ENCODE results near the gene RIMS4. TPM values are rescaled to one million over a fixed set of nuclear protein-coding genes. Genes with fewer than 3 reads are reported as not detected.

RIMS4 gene
- total and polyA plus RNA-seq, 2 of the 8 experiments (the other 6 are each of a cell fraction or from before 2014, with no cell fraction given) = 13.3 to 44.2 TPM

DNA sequence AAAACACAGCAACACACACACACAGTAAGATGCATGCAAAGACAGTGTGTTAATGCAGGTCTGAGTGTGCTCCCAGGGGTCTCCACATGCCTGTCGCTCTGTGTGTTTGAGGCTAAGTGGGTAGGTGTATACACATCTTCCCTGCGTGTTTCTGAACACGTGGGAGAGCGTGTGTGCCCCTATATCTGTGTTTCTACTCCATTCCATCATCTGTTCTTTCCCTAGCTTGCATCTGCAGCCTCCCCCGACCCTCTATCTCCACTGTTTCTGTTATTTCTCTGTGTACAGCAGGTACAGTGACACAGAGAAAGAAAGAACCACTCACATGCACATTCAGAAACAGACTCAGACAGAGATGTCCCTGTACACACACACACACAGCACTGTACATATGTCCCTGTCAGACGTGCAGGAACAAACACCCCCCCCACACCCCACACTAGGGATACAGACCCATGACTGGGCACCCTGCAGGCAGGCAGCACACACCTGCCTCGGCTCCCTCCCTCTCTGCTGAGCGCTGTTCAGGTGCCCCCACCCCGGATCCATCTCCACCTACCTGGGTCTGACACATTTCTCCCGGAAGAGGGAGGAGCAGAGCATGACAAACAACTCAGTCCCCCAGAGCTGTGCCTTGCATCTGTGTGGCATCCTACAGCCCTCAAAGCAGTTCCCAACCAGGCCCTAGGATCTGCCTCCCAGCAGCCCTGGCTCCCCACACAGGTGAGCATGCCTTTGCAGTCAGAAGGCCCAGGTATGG is 37.1 kb downstream of the RIMS4 start:
- DNase-seq (ENCODE audit: low read depth in 1 of 2, low spot score in 2 of 2) (no peak), FAIRE-seq (no peak)
- Histone ChIP-seq H2BK15ac (ENCODE audit: low read length) (peak overlapping the region; percentile 46), H2AK5ac (ENCODE audit: low read depth, low read length) (no peak overlapping the region; the same call in 1 of the 2 replicates), H3K27ac (ENCODE audit: low read depth, low read length) (no peak overlapping the region), H3K18ac (ENCODE audit: extremely low read depth, low read length) (no peak overlapping the region), H2AFZ (ENCODE audit: low read length) (no peak overlapping the region), H2BK5ac (ENCODE audit: low read depth, low read length) (peak overlapping the region; percentile 83), H4K8ac (ENCODE audit: extremely low read depth, insufficient read depth, low read length) (no peak overlapping the region), H3K79me1 (ENCODE audit: low read depth, low read length) (no peaks in the 10 kb centered on the region; the same call in 1 of the 2 replicates), H4K91ac (replicated peaks; ENCODE audit: insufficient read length, low read length) (no peak overlapping the region), H4K20me1 (replicated peaks in 1 of 2; ENCODE audit: control insufficient read depth in 1 of 2, insufficient read depth in 2 of 2, low read length in 2 of 2) (peaks cover 16 to 22% of the 10 kb centered on the region in 2 experiments), H3K4ac (replicated peaks; ENCODE audit: insufficient read length, low read depth, low read length) (no peak overlapping the region), H3K36me3 (ENCODE audit: control insufficient read depth in 2 of 4, insufficient read depth in 4 of 4, low read length in 3 of 4) (no peaks in the 10 kb centered on the region; a peak in 1 of 8 replicates), H3K14ac (ENCODE audit: insufficient read length) (no peak overlapping the region), H3K23me2 (ENCODE audit: low read depth, low read length) (no peaks in the 10 kb centered on the region), H3K27me3 (replicated peaks in 1 of 4; ENCODE audit: control insufficient read depth in 3 of 4, extremely low read depth in 1 of 4, insufficient read depth in 3 of 4, low read length in 3 of 4) (no peaks in the 10 kb centered on the region), H3K9me3 (ENCODE audit: insufficient read depth in 2 of 2, low read depth in 1 of 2, low read length in 1 of 2) (no peaks in the 10 kb centered on the region), H3K4me3 (ENCODE audit: extremely low read depth in 1 of 4, insufficient read depth in 2 of 4, low read depth in 3 of 4, low read length in 4 of 4) (no peak overlapping the region), H2BK20ac (ENCODE audit: low read length) (no peak overlapping the region), H3K23ac (ENCODE audit: insufficient read length) (no peak overlapping the region), H3K9ac (replicated peaks in 1 of 4; ENCODE audit: extremely low read depth in 1 of 4, low read depth in 3 of 4, low read length in 3 of 4) (no peak overlapping the region; a peak in 1 of 7 replicates), H3K4me1 (replicated peaks in 1 of 4; ENCODE audit: control insufficient read depth in 3 of 4, insufficient read depth in 4 of 4, low read length in 3 of 4) (peaks cover 0 to 2% (median 0%) of the 10 kb centered on the region in 4 experiments; a peak in 1 of 7 replicates), H2BK12ac (ENCODE audit: low read depth, low read length) (no peak overlapping the region), H4K5ac (ENCODE audit: insufficient read length, low read depth, low read length) (no peak overlapping the region), H3K79me2 (ENCODE audit: control insufficient read depth in 1 of 2, insufficient read depth in 2 of 2, low read length in 2 of 2) (peaks cover 0 to 3% of the 10 kb centered on the region in 2 experiments; a peak in 1 of 4 replicates), H3K56ac (replicated peaks; ENCODE audit: insufficient read length, low read depth, low read length) (no peak overlapping the region), H3K4me2 (ENCODE audit: insufficient read depth in 1 of 2, low read depth in 2 of 2, low read length in 2 of 2) (no peak overlapping the region), H2BK120ac (replicated peaks; ENCODE audit: low read depth, low read length) (no peak overlapping the region)
- CTCF ChIA-PET (ENCODE audit: partially characterized antibody) = interaction anchor here (1.0 to 1.5 kb wide), 4 partner anchors 16 to 47 kb away, joined by 3 to 4 read pairs (median 4); no protein-coding TSS in a partner anchor
- WGBS, 2 experiments (ENCODE audit: extremely low coverage in 1 of 2, insufficient coverage in 1 of 2, insufficient read length in 1 of 2, insufficient replicate concordance in 2 of 2, low coverage in 1 of 2, low lambda C conversion rate in 2 of 2, missing lambda C conversion rate in 1 of 2) = 79% methylated on average over 10 of the region's 10 CpGs; no CpG with 5 or more reads in 1 of the 2 experiments
- POLR2A ChIA-PET (ENCODE audit: partially characterized antibody) = interaction anchor here (0.6 kb wide), 1 partner anchor 150 kb away, joined by 5 read pairs; no protein-coding TSS in a partner anchor
- TF ChIP-seq BACH1 (IDR thresholded peaks at IDR 0.05; ENCODE audit: low read length) = no peak
- no peak for TF ChIP-seq EP300 (IDR thresholded peaks at IDR 0.05; ENCODE audit: borderline replicate concordance in 1 of 2, low read depth in 2 of 2, low read length in 2 of 2)
- TF ChIP-seq, protein P1, sequence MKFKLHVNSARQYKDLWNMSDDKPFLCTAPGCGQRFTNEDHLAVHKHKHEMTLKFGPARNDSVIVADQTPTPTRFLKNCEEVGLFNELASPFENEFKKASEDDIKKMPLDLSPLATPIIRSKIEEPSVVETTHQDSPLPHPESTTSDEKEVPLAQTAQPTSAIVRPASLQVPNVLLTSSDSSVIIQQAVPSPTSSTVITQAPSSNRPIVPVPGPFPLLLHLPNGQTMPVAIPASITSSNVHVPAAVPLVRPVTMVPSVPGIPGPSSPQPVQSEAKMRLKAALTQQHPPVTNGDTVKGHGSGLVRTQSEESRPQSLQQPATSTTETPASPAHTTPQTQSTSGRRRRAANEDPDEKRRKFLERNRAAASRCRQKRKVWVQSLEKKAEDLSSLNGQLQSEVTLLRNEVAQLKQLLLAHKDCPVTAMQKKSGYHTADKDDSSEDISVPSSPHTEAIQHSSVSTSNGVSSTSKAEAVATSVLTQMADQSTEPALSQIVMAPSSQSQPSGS (IDR thresholded peaks at IDR 0.05; ENCODE audit: low read length) = no peak
- no peak for TF ChIP-seq POLR2AphosphoS5 (IDR thresholded peaks at IDR 0.05; ENCODE audit: low read depth, low read length)
- TF ChIP-seq NANOG (IDR thresholded peaks at IDR 0.05; ENCODE audit: insufficient read depth, low read depth, low read length, poor library complexity, severe bottlenecking) = no peak
- no peak for TF ChIP-seq SIRT6 (IDR thresholded peaks at IDR 0.05; ENCODE audit: low read length)
- TF ChIP-seq CBX8 (IDR thresholded peaks at IDR 0.05; ENCODE audit: borderline replicate concordance, low read depth, low read length) = no peak
- no peak for TF ChIP-seq YY1 (IDR thresholded peaks at IDR 0.05; ENCODE audit: low read depth, low read length)
- TF ChIP-seq TAF1 (IDR thresholded peaks at IDR 0.05; ENCODE audit: low read depth, low read length) = no peak
- no peak for TF ChIP-seq TAF7 (optimal IDR thresholded peaks at IDR 0.05; ENCODE audit: borderline replicate concordance, low read depth, low read length)

All from H1 (cell line).